Lung (tissue), 12 donors: Measurements from ENCODE around the gene STK11. TPM values are rescaled to one million over a fixed set of nuclear protein-coding genes. Genes with fewer than 3 reads are reported as not detected.

ENCODE experiments used
- ATAC-seq: fragments of 200-7000 bp; cut with Tn5 transposase; one replicate; pipeline ENCODE4 v1.9.1; 2020; ENCODE audit warnings: moderate number of reproducible peaks; ENCODE audit not compliant: insufficient read depth, low FRiP score
- DNase-seq, 3 donors: peaks; one replicate each; pipeline ENCODE4 v3.0.0-alpha.2; 2013 to 2017
- H3K27ac ChIP-seq, 2 donors: one replicate each; pipeline ENCODE4 v1.5.1; 2013; ENCODE audit warnings: mild to moderate bottlenecking in 2 of 2, moderate library complexity in 2 of 2, control low read depth in 1 of 2, inconsistent platforms in 1 of 2, low read depth in 1 of 2, low read length in 1 of 2
- H3K27me3 ChIP-seq, 3 donors: one replicate each; pipeline ENCODE4 v1.5.1; 2013; ENCODE audit warnings: low read length in 2 of 3; ENCODE audit not compliant: control insufficient read depth in 3 of 3, insufficient read depth in 3 of 3
- H3K36me3 ChIP-seq, 4 donors: one replicate each; pipeline ENCODE4 v1.5.1; 2013; ENCODE audit warnings: low read length in 4 of 4, mild to moderate bottlenecking in 1 of 4, moderate library complexity in 1 of 4; ENCODE audit not compliant: control insufficient read depth in 4 of 4, insufficient read depth in 4 of 4
- H3K4me1 ChIP-seq, 5 donors: one replicate each; pipeline ENCODE4 v1.5.1; 2013; ENCODE audit warnings: low read length in 5 of 5, mild to moderate bottlenecking in 2 of 5, moderate library complexity in 1 of 5; ENCODE audit not compliant: control insufficient read depth in 5 of 5, insufficient read depth in 5 of 5
- H3K4me3 ChIP-seq: one replicate; pipeline ENCODE4 v1.5.1; 2013; ENCODE audit warnings: mild to moderate bottlenecking, control low read depth, moderate library complexity
- H3K9ac ChIP-seq, 2 donors: one replicate each; pipeline ENCODE4 v1.5.1; 2013; ENCODE audit warnings: low read length in 2 of 2, control low read depth in 1 of 2; ENCODE audit not compliant: insufficient read depth in 1 of 2
- H3K9me3 ChIP-seq, 4 donors: one replicate each; pipeline ENCODE4 v1.5.1; 2013; ENCODE audit warnings: low read length in 3 of 4, mild to moderate bottlenecking in 1 of 4, moderate library complexity in 1 of 4; ENCODE audit not compliant: control insufficient read depth in 4 of 4, insufficient read depth in 3 of 4
- WGBS, 2 donors: extraction: QIAGEN DNeasy Blood & Tissue Kit; methylation state at CpG; one replicate each; pipeline ENCODE4 v1.1.7; 2013; 5-methylcytosine and 5-hydroxymethylcytosine counted together
- polyA plus RNA-seq, 2 donors: library from polyadenylated mRNA; stranded (reverse); fragments of 200-250 nt; gene quantifications; one replicate each; pipeline ENCODE4 v1.2.1, GENCODE V29; 2013
- total RNA-seq, 2 donors: library from RNA; depleted of rRNA in 1 of 2; stranded (reverse); fragments of >200 nt in 1 of 2; gene quantifications; one replicate each; pipeline ENCODE4 v1.2.1, GENCODE V29; 2014 to 2021
- TF ChIP-seq, protein P1 (sequence below): IDR thresholded peaks from 2 replicates; pipeline ENCODE4 v1.5.1; 2012; ENCODE audit warnings: mild to moderate bottlenecking; ENCODE audit errors: control extremely low read depth, extremely low read depth
- donor health status: control.
- donor health status: control.
- donor health status: Bipolar disorder and iron deficiency.
- donor health status: healthy.
- donor health status: DM: yes; HTN: yes; CAD: no.

STK11 gene
- total and polyA plus RNA-seq, 4 donors: 43.1 to 59.8 (median 54.6) TPM

DNA sequence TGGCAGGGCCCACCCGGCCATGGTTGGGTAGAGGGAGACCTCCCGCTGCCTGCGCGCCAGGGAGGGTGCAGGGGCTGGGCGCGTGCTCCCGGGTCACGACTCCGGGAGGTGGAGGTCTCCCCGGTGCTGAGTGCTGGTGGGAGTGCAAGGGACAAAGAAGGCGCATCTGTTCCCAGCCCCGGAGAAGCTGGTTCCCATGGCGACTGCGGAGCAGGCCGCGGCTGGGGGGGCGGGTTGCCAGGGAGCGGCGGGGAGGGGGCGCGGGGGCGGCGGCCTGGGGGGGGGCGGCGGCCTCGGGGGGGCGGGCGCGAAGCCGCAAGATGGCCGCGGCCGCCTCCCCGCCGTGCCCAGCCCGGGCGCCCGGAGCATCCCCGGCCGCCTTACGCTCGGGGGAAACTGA, 31.0 kb downstream of the STK11 start:
- DNase-seq (peak in 1 of 3 donors; percentile 6), ATAC-seq (no peak)
- no peak overlapping the region for H3K9ac ChIP-seq
- no peaks in the 10 kb centered on the region for H3K27me3 ChIP-seq
- H3K4me3 ChIP-seq: no peak overlapping the region
- no peaks in the 10 kb centered on the region for H3K36me3 ChIP-seq
- TF ChIP-seq, protein P1, sequence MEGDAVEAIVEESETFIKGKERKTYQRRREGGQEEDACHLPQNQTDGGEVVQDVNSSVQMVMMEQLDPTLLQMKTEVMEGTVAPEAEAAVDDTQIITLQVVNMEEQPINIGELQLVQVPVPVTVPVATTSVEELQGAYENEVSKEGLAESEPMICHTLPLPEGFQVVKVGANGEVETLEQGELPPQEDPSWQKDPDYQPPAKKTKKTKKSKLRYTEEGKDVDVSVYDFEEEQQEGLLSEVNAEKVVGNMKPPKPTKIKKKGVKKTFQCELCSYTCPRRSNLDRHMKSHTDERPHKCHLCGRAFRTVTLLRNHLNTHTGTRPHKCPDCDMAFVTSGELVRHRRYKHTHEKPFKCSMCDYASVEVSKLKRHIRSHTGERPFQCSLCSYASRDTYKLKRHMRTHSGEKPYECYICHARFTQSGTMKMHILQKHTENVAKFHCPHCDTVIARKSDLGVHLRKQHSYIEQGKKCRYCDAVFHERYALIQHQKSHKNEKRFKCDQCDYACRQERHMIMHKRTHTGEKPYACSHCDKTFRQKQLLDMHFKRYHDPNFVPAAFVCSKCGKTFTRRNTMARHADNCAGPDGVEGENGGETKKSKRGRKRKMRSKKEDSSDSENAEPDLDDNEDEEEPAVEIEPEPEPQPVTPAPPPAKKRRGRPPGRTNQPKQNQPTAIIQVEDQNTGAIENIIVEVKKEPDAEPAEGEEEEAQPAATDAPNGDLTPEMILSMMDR: no peak
- peaks cover 0 to 34% (median 12%) of the 10 kb centered on the region in 5 donors for H3K4me1 ChIP-seq
- H3K27ac ChIP-seq: no peak overlapping the region
- 21 to 62% methylated on average over 5 to 39 of the region's 42 CpGs for WGBS, 2 donors
- H3K9me3 ChIP-seq: no peaks in the 10 kb centered on the region

DNA sequence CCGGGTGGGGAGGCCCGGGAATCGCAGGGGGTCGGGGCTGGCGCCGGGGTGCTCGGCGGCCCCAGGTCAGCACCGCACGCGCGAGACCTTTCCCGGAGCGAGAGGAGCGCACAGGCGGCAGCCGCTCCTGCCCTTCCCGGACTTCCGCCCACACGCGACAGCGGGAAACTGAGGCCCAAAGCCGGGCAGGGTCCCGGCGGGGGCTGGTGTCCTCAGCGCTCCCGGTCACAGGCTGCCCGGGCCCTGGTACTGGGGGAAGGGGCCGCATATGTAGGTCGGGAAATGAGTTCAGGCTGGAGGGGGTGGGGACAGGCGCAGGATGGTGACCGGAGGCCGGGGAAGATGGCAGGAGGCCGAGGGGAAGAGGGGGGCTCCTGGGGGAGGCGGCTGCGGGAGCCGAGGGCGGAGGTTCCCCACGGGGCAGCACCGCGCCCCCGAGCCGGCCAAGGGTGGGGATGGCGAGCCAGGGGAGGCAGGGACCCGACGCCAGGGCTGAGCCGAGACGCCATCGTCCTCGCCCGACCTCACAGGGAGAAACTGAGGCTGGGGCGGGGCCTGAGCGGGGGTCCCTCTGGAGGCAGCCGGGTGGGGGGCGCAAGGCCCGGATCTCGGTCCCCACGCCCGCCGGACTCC, 31.6 kb downstream of the STK11 start:
- H3K36me3 ChIP-seq: no peaks in the 10 kb centered on the region
- H3K27me3 ChIP-seq: no peaks in the 10 kb centered on the region
- H3K9me3 ChIP-seq: no peaks in the 10 kb centered on the region
- WGBS, 2 donors: 1 to 2% methylated on average over 32 to 60 of the region's 60 CpGs
- DNase-seq (peak; percentile 63 to 72 (median 68)), ATAC-seq (no peak)
- H3K4me1 ChIP-seq: peaks cover 0 to 33% (median 12%) of the 10 kb centered on the region in 5 donors
- TF ChIP-seq, protein P1: no peak
- H3K27ac ChIP-seq: no peak overlapping the region
- H3K4me3 ChIP-seq: peak overlapping the region; percentile 29
- no peak overlapping the region for H3K9ac ChIP-seq

DNA sequence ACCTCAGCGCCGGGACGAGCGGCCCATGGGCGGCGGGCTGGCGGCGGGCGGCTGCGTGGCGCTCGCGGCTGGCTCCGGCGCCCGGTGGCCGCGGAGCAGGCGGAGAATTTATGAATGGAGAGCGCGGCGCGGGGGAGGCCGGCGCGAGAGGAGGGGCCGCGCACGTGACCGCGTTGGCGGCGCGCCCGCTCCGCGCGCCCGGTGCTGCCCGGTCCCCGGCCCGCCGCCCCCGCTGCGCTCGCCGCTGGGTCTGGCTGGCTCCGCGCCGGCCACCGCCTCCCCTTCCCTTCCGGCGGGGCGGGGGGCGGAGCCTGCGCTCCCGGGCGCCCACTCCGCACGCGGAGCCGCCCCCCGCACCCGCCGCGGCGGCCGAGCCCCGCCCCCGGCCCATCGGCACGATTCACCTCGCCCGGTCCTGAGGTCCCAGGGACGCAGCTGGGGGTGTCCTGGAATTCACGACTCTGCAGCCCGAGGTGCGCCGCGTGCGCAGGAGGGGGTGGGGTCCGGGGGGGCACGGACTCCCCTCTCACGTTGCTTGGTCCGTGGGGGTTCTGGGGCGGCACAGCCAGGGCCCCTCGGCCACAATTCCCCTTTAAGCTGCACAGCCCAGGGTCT, 32.3 kb downstream of the STK11 start, which contains the start of gene CBARP:
TSS of gene CBARP (minus strand) at position 252 of the 615 bp plus-strand sequence. CDS start 1,905 bp downstream, outside the sequence.
- Histone ChIP-seq H3K27ac (peak within 1 kb of the TSS in 1 of 2 donors; percentile 18), H3K9me3 (no peaks in the 10 kb centered on the region), H3K36me3 (no peaks in the 10 kb centered on the region), H3K9ac (no peak within 1 kb of the TSS), H3K4me1 (peaks cover 0 to 30% (median 7%) of the 10 kb centered on the region in 5 donors), H3K27me3 (no peaks in the 10 kb centered on the region), H3K4me3 (peak within 1 kb of the TSS; percentile 29)
- DNase-seq: peak in 2 of 3 donors; percentile 29 to 62
- 1% methylated on average over 44 to 87 of the region's 87 CpGs for WGBS, 2 donors
- ATAC-seq: no peak
- TF ChIP-seq, protein P1: no peak
